Activated naive CD4-positive, alpha-beta T cell treated with anti-CD3 and anti-CD28 coated beads for 36 hours (primary cell): ENCODE data around the gene KAZN. TPM values are rescaled to one million over a fixed set of nuclear protein-coding genes. Genes with fewer than 3 reads are reported as not detected.

Experiments
- CTCF ChIA-PET: fragments of 350-600 bp; sonication (Branson Sonifier 250); formaldehyde crosslinking; loops from one replicate; lab custom pipeline; 2021; ENCODE audit warnings: antibody characterized with exemption; lab: Charles Lee
- DNase-seq: peaks from one replicate; pipeline ENCODE4 v3.0.0-alpha.2; 2020
- H3K27ac Mint-ChIP-seq: one replicate; pipeline ENCODE4 v1.8.0; 2021; ENCODE audit warnings: mild to moderate bottlenecking, mixed read lengths
- H3K27me3 Mint-ChIP-seq: one replicate; pipeline ENCODE4 v1.8.0; 2021; ENCODE audit warnings: low read depth, mixed read lengths
- H3K36me3 Mint-ChIP-seq: one replicate; pipeline ENCODE4 v1.8.0; 2021; ENCODE audit warnings: low read depth, mixed read lengths
- H3K4me1 Mint-ChIP-seq: one replicate; pipeline ENCODE4 v1.8.0; 2021; ENCODE audit warnings: low read depth, mixed read lengths
- H3K4me3 Mint-ChIP-seq: one replicate; pipeline ENCODE4 v1.8.0; 2021; ENCODE audit warnings: mild to moderate bottlenecking, moderate library complexity, mixed read lengths
- H3K9me3 Mint-ChIP-seq: one replicate; pipeline ENCODE4 v1.8.0; 2021; ENCODE audit warnings: mixed read lengths
- intact Hi-C: fragments of 100-400 bp; cut with micrococcal nuclease; formaldehyde crosslinking; loops from one replicate; pipeline ENCODE4 v1.15.1; 2023
- total RNA-seq, 2 experiments: library from RNA; stranded (reverse); gene quantifications; one replicate each; pipeline ENCODE4 v1.2.3, GENCODE V29; 2021

KAZN gene
- total RNA-seq, 2 experiments from 2014 or later: 0.55 to 0.59 TPM

GRCh38 chr1:14915356-14916054, 317.0 kb downstream of the KAZN start:
- CTCF ChIA-PET: interaction anchor here (0.6 to 1.0 kb wide), 3 partner anchors 111 to 130 kb away, joined by 3 to 4 read pairs (median 4); no protein-coding TSS in a partner anchor
- no peaks in the 10 kb centered on the region for H3K36me3 Mint-ChIP-seq
- no peak overlapping the region for H3K27ac Mint-ChIP-seq
- H3K27me3 Mint-ChIP-seq: no peaks in the 10 kb centered on the region
- H3K4me3 Mint-ChIP-seq: no peak overlapping the region
- DNase-seq: peak; percentile 58
- no peaks in the 10 kb centered on the region for H3K4me1 Mint-ChIP-seq
- H3K9me3 Mint-ChIP-seq: no peaks in the 10 kb centered on the region
- intact Hi-C loops: no loop called here

GRCh38 chr1:14919289-14919688, 320.8 kb downstream of the KAZN start:
- H3K27me3 Mint-ChIP-seq: peaks cover 8% of the 10 kb centered on the region
- H3K9me3 Mint-ChIP-seq: no peaks in the 10 kb centered on the region
- no peak for DNase-seq
- intact Hi-C loops: no loop called here
- CTCF ChIA-PET: no interaction called here
- no peaks in the 10 kb centered on the region for H3K36me3 Mint-ChIP-seq
- no peak overlapping the region for H3K27ac Mint-ChIP-seq
- H3K4me1 Mint-ChIP-seq: no peaks in the 10 kb centered on the region
- no peak overlapping the region for H3K4me3 Mint-ChIP-seq

DNA sequence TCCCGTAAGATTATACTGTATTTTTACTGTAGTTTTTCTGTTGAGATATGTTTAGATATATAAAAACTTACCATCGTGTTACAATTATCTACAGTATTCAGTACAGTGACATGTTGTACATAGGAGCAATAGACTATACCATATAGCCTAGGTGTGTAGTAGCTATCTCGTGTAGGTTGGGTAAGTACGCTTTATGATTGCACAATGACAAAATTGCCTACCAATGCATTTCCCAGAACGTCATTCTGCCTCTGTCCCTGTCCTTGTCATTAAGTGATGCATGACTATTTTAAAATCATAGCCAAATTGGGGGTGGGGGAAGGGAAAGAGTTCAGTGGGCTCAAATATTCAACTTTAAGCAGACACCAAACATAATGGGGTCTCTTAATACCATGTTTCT, 321.3 kb downstream of the KAZN start:
- no peak overlapping the region for H3K27ac Mint-ChIP-seq
- intact Hi-C loops: no loop called here
- CTCF ChIA-PET: no interaction called here
- no peak overlapping the region for H3K4me3 Mint-ChIP-seq
- no peak for DNase-seq
- no peaks in the 10 kb centered on the region for H3K36me3 Mint-ChIP-seq
- H3K4me1 Mint-ChIP-seq: no peaks in the 10 kb centered on the region
- H3K9me3 Mint-ChIP-seq: no peaks in the 10 kb centered on the region
- H3K27me3 Mint-ChIP-seq: peaks cover 8% of the 10 kb centered on the region

DNA sequence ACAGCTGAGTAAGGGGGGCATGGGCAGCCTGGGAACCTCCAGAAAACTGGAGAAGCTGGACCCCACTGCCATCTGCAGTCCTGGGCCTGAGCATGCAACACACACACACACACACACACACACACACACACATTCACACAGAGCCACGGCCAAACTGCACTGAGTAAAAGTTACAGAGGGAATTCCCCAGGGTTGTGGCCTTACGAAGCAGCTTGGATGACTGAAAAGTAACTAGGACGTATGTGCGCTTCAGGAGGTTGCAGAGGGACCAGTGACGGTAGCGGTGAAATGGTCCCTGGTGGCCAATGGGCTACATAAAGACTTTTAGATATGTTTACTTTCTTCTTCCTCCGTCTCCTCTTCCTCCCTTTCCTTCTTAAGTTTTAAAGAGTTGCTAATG, 322.6 kb downstream of the KAZN start:
- intact Hi-C loops: no loop called here
- H3K9me3 Mint-ChIP-seq: no peaks in the 10 kb centered on the region
- no peak overlapping the region for H3K4me3 Mint-ChIP-seq
- peaks cover 2% of the 10 kb centered on the region for H3K4me1 Mint-ChIP-seq
- CTCF ChIA-PET: no interaction called here
- H3K27ac Mint-ChIP-seq: no peak overlapping the region
- H3K36me3 Mint-ChIP-seq: no peaks in the 10 kb centered on the region
- no peak for DNase-seq
- peaks cover 20% of the 10 kb centered on the region for H3K27me3 Mint-ChIP-seq

GRCh38 chr1:14922942-14923726, 324.6 kb downstream of the KAZN start:
- intact Hi-C loops: no loop called here
- Mint-ChIP-seq H3K4me3 (peak overlapping the region; percentile 63), H3K9me3 (no peaks in the 10 kb centered on the region), H3K27me3 (peaks cover 34% of the 10 kb centered on the region), H3K4me1 (peaks cover 2% of the 10 kb centered on the region), H3K36me3 (no peaks in the 10 kb centered on the region), H3K27ac (no peak overlapping the region)
- DNase-seq: no peak
- CTCF ChIA-PET: interaction anchor here (1.0 kb wide), 1 partner anchor 16 kb away, joined by 3 read pairs; no protein-coding TSS in a partner anchor

DNA sequence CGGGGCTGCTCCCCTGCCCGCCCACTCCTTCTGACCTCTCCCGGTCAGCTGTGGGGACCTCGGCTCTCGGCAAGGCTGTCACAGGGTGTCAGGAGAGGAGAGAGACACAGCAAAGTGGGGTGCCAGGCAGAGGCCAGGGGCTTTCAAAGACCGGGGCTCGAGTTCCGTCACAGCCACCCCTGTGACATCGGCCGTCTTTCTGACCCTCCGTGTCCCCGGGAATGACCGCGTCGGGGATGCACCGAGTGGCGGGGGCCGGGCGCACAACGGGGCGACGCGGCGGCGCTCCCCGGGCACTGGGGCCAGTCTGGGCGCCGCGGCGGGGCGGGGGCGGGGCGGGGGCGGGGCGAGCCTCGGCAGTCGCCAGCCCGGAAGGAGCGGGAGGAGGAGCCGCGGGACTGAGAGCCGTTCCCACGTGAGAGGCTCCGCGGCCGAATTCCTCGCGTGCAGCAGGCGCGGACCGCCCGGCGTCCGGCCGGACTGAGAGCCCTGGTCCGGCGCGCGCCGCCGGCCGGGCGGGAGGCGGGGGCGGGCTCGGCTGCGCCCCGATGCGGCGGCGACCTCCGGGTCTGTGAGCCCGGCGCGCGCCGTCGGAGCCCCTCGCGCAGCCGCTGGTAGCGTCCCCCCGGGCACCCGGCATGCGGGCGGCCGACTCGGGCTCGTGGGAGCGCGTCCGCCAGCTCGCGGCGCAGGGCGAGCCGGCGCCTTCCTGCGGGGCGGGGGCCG, 325.4 kb downstream of the KAZN start:
- no peak overlapping the region for H3K27ac Mint-ChIP-seq
- H3K4me3 Mint-ChIP-seq: peak overlapping the region; percentile 63
- intact Hi-C loops: no loop called here
- no peaks in the 10 kb centered on the region for H3K36me3 Mint-ChIP-seq
- peak; percentile 41 for DNase-seq
- H3K27me3 Mint-ChIP-seq: peaks cover 34% of the 10 kb centered on the region
- CTCF ChIA-PET: interaction anchor here (1.0 kb wide), 1 partner anchor 17 kb away, joined by 3 read pairs; no protein-coding TSS in a partner anchor
- H3K4me1 Mint-ChIP-seq: peaks cover 2% of the 10 kb centered on the region
- H3K9me3 Mint-ChIP-seq: no peaks in the 10 kb centered on the region

GRCh38 chr1:14924455-14925331, 326.2 kb downstream of the KAZN start:
- intact Hi-C loops: loop anchor here (5.0 kb wide), 2 partner anchors 43 to 103 kb away; no protein-coding TSS in a partner anchor
- Mint-ChIP-seq H3K4me1 (peaks cover 2% of the 10 kb centered on the region), H3K36me3 (no peaks in the 10 kb centered on the region), H3K9me3 (no peaks in the 10 kb centered on the region), H3K27me3 (peaks cover 34% of the 10 kb centered on the region), H3K4me3 (peak overlapping the region; percentile 45), H3K27ac (no peak overlapping the region)
- CTCF ChIA-PET: no interaction called here
- peak; percentile 39 for DNase-seq

GRCh38 chr1:14925336-14926136, 327.1 kb downstream of the KAZN start:
- Mint-ChIP-seq H3K4me3 (no peak overlapping the region), H3K4me1 (peaks cover 2% of the 10 kb centered on the region), H3K9me3 (no peaks in the 10 kb centered on the region), H3K36me3 (no peaks in the 10 kb centered on the region), H3K27me3 (peaks cover 34% of the 10 kb centered on the region), H3K27ac (no peak overlapping the region)
- intact Hi-C loops: loop anchor here (5.0 kb wide), 2 partner anchors 42 to 102 kb away; no protein-coding TSS in a partner anchor
- CTCF ChIA-PET: no interaction called here
- no peak for DNase-seq

DNA sequence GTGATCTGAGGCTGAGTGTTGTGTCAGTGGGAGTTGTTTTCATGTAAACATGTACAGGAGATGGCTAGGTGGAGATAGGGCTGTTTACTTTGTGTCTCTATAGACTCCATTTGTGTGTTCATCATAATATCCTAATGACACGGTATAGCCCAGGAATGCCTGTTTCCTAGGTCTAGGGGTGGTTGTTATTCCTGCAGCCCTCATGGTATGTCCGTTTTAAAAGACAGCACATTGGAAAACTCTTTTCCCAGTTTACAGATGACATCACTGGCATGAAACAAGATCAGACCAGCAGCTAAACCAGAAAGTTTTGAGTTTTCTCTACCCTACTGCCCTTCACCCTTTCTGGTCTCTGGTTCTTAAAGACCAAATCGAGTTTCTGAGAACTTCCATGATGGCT, 327.7 kb downstream of the KAZN start:
- intact Hi-C loops: loop anchor here (5.0 kb wide), 2 partner anchors 41 to 101 kb away; no protein-coding TSS in a partner anchor
- no peaks in the 10 kb centered on the region for H3K9me3 Mint-ChIP-seq
- CTCF ChIA-PET: no interaction called here
- H3K27me3 Mint-ChIP-seq: peaks cover 34% of the 10 kb centered on the region
- DNase-seq: no peak
- peaks cover 2% of the 10 kb centered on the region for H3K4me1 Mint-ChIP-seq
- H3K4me3 Mint-ChIP-seq: no peak overlapping the region
- H3K27ac Mint-ChIP-seq: no peak overlapping the region
- no peaks in the 10 kb centered on the region for H3K36me3 Mint-ChIP-seq

DNA sequence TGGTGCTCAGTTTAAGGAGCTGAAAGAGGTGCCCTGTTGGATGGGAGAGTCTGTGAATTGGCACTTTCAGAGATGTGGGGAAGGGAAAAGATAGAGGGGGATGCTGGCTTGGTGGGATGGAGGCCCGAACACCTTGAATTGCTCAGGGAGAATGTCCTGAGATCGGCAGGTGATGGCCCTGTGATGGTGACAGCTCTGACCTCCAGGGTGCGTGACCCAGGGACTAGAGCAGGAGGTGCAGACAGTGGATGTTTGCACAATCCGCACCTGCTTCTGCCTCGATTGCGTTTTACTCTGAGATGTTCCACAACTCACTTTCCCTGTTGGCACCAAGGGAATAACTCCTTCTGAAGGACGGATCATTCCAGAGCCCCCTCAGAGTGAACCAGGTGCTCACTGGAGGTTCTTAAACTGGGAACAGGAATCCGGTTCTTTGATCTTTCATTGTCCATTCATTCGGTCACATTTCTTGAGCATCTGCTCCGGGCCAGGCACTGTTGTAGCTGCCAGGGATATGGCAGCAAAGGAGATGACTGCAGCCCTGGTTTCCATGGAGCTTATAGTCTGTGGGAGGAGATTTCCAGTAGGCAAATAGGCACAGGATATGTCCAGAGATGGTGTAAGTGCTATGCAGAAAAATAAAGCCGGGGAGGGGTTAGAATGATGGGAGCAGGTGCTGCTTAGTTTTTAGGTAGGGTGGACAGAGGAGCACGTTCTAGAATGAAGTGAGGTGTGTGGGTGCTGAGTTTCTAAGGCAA, 328.5 kb downstream of the KAZN start:
- Mint-ChIP-seq H3K9me3 (no peaks in the 10 kb centered on the region), H3K4me3 (no peak overlapping the region), H3K4me1 (peaks cover 2% of the 10 kb centered on the region), H3K36me3 (no peaks in the 10 kb centered on the region), H3K27ac (no peak overlapping the region), H3K27me3 (peaks cover 31% of the 10 kb centered on the region)
- CTCF ChIA-PET: no interaction called here
- intact Hi-C loops: loop anchor here (5.0 kb wide), 2 partner anchors 40 to 100 kb away; no protein-coding TSS in a partner anchor
- no peak for DNase-seq
